IPS-20b (cell line): ENCODE measurements around the gene MAGOH.

Experiments used
- H3K27ac ChIP-seq: one replicate; pipeline ENCODE4 v1.5.1; 2013; ENCODE audit warnings: low read length
- H3K27me3 ChIP-seq: 2 replicates; pipeline ENCODE4 v1.6.1; 2013; ENCODE audit warnings: mild to moderate bottlenecking, low read length, inconsistent platforms; ENCODE audit not compliant: insufficient read depth
- H3K36me3 ChIP-seq: 2 replicates; pipeline ENCODE4 v1.6.1; 2013; ENCODE audit warnings: low read depth, mild to moderate bottlenecking, inconsistent platforms, low read length, moderate library complexity; ENCODE audit not compliant: insufficient read depth
- H3K4me1 ChIP-seq: 2 replicates; pipeline ENCODE4 v1.6.1; 2013; ENCODE audit warnings: mild to moderate bottlenecking, control low read depth, inconsistent platforms, low read length, moderate library complexity; ENCODE audit not compliant: insufficient read depth
- H3K4me3 ChIP-seq: 2 replicates; pipeline ENCODE4 v1.5.1; 2013; ENCODE audit warnings: mild to moderate bottlenecking, low read length, inconsistent platforms
- H3K9ac ChIP-seq: 2 replicates; pipeline ENCODE4 v1.6.1; 2013; ENCODE audit warnings: low read depth, mild to moderate bottlenecking, inconsistent platforms, low read length, moderate library complexity
- H3K9me3 ChIP-seq: 2 replicates; pipeline ENCODE4 v1.6.1; 2013; ENCODE audit warnings: mild to moderate bottlenecking, low read depth, low read length, inconsistent platforms; ENCODE audit not compliant: insufficient read depth

Gene MAGOH

DNA sequence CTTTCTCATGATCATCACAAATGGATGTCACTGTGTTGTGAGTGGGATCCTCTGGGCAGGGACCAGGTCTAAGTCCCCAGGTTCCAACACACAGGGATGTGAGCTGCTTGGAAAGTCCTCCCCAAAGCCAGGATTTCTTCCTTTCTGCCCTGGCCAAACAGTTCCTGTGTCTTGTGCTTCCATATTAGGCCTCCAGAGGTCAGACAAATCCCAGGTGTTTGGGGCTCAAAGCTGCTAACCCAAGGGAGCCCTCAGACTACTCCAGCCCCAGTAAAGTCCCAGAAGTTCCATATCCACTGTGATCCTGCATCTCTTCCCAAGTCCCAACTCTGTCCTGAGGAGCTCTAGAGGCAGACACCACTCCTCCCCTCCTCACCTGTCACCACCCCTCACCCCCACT is 27.7 kb upstream of the MAGOH start:
- Histone ChIP-seq H3K36me3 (peaks cover 91% of the 10 kb centered on the region), H3K9ac (no peak overlapping the region)

DNA sequence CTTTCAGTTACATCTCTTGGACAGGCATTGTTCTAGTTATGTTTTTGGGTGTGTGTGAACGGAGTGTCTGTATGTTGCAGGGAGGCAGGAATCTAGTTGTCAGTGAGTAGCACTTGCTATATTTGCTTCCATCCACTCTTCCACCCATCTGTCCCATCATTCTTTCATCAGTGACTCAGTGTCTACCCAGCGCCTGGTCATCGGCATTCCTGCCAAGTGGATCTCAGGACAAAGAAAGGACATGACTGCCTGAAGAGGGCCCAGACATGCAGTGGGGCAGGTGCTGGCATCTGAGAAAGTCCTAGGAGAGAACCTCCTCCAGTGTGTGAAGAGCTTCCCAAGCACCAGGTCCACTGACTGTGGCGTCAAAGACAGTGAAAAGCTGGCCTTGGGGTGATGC is 27.3 kb upstream of the MAGOH start:
- Histone ChIP-seq H3K27ac (no peak overlapping the region), H3K9ac (no peak overlapping the region), H3K27me3 (no peaks in the 10 kb centered on the region), H3K4me3 (no peak overlapping the region), H3K36me3 (peaks cover 91% of the 10 kb centered on the region), H3K4me1 (no peaks in the 10 kb centered on the region), H3K9me3 (no peaks in the 10 kb centered on the region)

More for the DNA sequence above, 27.7 kb upstream of the MAGOH start:
- Histone ChIP-seq H3K4me1 (no peaks in the 10 kb centered on the region), H3K9me3 (no peaks in the 10 kb centered on the region), H3K4me3 (no peak overlapping the region), H3K27ac (no peak overlapping the region), H3K27me3 (no peaks in the 10 kb centered on the region)

DNA sequence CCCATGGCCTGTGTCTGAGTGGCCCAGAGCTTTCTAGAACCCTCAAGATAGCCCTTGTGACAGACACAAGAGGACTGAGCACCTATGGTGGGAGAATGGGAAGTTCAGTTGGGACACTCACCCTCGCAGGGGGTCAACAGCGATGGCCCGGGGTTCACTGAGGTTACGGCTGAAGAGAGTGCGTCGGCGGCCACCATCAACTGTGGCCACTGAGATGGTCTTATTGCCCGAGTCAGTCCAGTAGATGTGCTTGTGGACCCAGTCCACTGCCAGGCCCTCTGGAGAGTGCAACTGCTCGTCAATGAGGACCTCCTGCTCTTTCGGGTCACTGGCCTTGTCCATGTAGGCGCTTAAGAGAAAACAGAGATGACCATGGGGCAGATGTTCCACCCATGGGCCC is 25.7 kb upstream of the MAGOH start:
- Histone ChIP-seq H3K27me3 (no peaks in the 10 kb centered on the region), H3K9me3 (no peaks in the 10 kb centered on the region), H3K4me1 (no peaks in the 10 kb centered on the region), H3K4me3 (no peak overlapping the region), H3K27ac (no peak overlapping the region), H3K36me3 (peaks cover 93% of the 10 kb centered on the region), H3K9ac (no peak overlapping the region)

DNA sequence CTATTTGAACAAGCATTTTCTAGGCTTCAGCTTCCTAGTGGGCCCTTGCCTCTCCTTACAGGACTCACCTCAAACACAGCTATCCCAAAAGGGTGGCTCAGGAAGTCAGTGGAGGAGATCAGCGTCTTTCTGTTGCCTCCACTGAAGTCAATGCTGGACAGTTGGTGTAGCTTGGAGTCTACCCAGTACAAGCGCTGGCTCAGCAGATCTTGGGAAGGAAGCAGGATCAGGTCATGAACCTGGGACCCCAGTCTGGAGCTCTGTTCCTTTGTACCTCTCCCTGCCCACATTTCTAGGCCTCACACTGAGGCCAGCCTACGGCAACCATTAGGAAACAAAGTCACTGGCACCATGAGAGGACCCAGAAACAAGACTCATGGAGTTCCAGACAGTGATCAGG is 23.7 kb upstream of the MAGOH start:
- no peak overlapping the region for H3K27ac ChIP-seq
- no peak overlapping the region for H3K9ac ChIP-seq
- H3K4me3 ChIP-seq = no peak overlapping the region
- H3K27me3 ChIP-seq = no peaks in the 10 kb centered on the region
- H3K36me3 ChIP-seq = peaks cover 100% of the 10 kb centered on the region
- H3K4me1 ChIP-seq = no peaks in the 10 kb centered on the region
- no peaks in the 10 kb centered on the region for H3K9me3 ChIP-seq

DNA sequence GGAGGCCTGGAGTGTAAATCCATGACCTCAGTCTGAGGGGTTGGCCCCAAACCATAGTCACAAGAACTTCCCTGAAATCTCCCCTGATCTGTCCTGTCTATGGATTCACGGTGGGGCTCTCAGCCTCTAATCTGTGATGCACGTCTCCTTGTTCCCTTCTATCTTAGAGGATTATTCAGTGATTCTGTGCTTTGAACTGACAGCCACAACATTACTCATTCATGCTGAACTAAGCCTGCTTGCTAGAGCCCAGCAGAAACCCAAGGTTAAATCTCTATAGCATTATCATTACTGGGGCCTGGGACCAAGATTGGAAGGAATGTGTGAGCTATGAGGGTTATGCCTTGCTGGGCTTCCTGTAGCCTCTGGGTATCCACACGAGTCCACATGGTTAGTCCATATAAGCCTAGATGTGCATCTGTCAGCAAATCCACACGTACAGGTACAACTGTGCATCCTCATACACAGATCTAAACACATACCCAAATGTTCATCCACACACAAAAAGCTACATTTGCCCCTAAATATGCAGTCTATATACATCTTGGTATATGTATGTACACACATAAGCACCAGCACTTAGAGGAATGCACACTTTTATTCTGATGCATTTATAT is 22.4 kb upstream of the MAGOH start:
- Histone ChIP-seq H3K27me3 (no peaks in the 10 kb centered on the region), H3K27ac (no peak overlapping the region), H3K36me3 (peaks cover 100% of the 10 kb centered on the region), H3K9me3 (no peaks in the 10 kb centered on the region), H3K4me1 (no peaks in the 10 kb centered on the region), H3K4me3 (no peak overlapping the region), H3K9ac (no peak overlapping the region)

DNA sequence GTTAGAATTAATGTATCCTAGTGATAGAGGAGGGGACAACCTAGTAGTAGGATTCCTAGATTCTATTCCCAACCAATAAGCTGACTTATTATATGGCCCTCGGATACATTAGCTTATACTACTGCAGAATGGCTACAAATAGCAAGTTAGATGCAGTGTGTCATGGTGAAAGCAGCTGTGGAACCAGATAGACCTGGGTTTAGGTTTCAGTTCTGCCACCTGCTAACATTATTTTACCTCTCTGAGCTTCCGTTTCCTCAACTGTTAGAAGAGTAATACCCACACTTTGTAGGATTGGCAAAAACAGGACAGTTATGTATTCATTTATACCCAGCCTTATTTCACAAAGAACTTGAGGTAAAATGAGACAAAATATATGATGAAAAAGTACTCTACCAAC is 21.6 kb upstream of the MAGOH start:
- Histone ChIP-seq H3K36me3 (peaks cover 100% of the 10 kb centered on the region), H3K4me3 (no peak overlapping the region), H3K27ac (no peak overlapping the region), H3K9ac (no peak overlapping the region), H3K9me3 (no peaks in the 10 kb centered on the region), H3K27me3 (no peaks in the 10 kb centered on the region), H3K4me1 (no peaks in the 10 kb centered on the region)

DNA sequence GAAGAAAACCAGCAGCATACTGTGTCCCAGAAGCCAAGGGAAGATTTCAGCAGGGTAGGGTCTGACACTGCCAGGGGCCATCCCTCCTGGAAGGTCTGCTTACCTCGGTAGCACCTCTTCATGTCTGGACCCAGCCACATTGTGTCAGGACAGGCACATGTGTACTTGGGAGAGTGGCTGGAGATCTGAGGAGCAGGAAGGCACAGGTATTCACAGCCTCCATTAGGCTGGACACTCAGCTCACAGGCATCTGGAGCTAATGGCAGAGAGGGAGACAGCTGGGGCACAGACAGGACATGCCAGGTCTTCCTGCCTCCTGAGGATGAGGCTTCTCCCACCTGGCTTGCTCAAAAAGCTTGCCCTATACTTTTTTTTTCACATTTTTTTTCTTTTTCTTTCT is 19.9 kb upstream of the MAGOH start:
- H3K4me1 ChIP-seq = no peaks in the 10 kb centered on the region
- H3K27ac ChIP-seq = no peak overlapping the region
- H3K4me3 ChIP-seq = no peak overlapping the region
- no peaks in the 10 kb centered on the region for H3K9me3 ChIP-seq
- no peak overlapping the region for H3K9ac ChIP-seq
- H3K36me3 ChIP-seq = peaks cover 100% of the 10 kb centered on the region
- H3K27me3 ChIP-seq = no peaks in the 10 kb centered on the region

DNA sequence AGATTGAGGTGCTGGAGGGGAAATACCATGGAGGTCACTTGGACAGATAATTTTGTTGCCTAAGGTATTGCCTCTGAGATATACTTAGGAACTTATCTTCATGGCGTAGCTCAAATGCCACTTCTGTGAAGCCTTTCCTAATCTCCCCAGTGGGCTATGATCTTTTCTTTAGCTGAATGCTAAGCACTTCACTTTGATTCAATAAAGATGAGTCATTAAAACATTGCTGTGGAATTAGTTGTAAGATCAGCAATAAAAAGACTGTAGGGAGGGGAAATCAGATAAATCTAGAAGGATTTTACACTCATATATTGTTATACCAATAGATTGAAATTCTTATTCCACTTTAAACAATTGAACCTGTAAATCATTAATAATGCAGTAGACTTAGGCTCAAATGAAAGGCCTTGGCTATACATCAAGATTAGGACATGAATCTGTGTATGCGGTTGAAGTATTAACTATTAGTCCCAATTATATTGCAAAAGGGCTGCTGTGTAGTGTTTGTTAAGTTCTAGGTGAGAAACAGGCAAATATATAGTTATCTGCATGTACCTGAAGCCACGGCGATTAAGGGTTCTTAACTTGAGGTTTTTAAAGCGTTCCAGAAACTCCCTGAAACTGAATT is 19.2 kb upstream of the MAGOH start:
- Histone ChIP-seq H3K9me3 (no peaks in the 10 kb centered on the region), H3K27me3 (no peaks in the 10 kb centered on the region), H3K27ac (no peak overlapping the region), H3K9ac (no peak overlapping the region), H3K36me3 (peaks cover 98% of the 10 kb centered on the region), H3K4me3 (no peak overlapping the region), H3K4me1 (no peaks in the 10 kb centered on the region)

DNA sequence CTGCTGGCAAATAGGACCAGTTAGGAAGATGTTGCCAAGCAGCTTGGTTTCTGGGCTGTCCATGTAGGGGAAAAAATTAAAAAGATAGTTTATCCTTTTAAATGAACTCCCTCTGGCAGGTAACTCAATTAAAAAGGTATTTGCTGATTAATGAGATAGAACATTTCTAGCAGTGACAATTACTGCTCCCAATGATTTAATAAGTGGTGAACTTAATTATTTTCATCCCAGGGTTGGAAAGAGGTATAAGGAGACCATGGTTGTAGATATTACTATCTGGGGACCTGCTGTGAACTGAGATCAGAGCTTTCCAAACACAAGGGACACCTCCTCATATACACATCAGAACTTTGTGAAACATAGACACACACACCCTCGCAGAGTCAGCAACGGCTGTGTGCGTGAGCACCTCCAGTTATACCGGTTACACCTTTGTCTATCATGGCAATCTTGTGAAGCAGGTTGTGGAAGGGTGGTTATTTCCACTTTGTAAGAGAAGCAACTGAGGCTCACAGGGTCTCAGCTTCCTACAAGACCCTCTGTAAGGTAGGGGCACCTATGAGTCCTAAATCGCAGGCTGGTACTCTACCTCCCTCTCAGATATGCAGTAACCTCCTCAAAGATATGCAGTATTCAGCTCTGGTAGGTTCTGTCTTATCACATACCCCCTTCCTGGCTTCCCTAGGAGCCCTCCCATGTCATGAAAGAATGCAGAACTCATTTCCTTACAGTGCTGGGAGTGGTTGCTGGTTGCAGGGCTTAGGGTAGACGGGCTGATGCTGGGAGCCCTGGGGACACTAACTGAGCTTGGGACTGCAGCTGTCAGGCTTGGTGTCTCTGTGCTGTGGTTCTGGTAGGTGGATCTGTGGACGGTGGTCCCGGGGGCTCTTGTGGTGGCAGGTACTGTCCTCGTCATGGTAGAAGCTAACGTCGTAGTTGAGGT is 18.5 kb upstream of the MAGOH start:
- H3K36me3 ChIP-seq = peaks cover 97% of the 10 kb centered on the region
- H3K27ac ChIP-seq = no peak overlapping the region
- H3K9me3 ChIP-seq = no peaks in the 10 kb centered on the region
- no peaks in the 10 kb centered on the region for H3K4me1 ChIP-seq
- H3K4me3 ChIP-seq = no peak overlapping the region
- H3K9ac ChIP-seq = no peak overlapping the region
- H3K27me3 ChIP-seq = no peaks in the 10 kb centered on the region

DNA sequence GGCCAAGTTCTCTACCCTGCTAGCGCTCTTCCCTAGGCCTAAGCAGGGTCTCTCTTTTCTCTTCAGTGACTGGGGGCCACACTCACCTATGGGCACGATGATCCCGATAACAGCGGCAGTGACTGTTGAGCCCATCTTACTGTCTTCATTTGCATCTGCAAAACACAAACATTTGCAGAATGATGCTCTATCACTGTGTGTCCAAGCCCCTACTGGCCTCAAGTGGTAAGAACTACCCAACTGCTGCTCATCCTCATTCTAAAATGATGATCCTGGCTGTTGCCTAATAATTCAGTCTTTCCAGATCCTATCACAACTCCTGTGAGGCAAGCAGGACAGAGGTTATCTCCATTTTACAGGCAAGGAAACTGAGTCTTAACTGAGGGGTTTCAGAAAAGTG is 16.7 kb upstream of the MAGOH start:
- no peak overlapping the region for H3K4me3 ChIP-seq
- H3K9ac ChIP-seq = no peak overlapping the region
- no peak overlapping the region for H3K27ac ChIP-seq
- no peaks in the 10 kb centered on the region for H3K27me3 ChIP-seq
- peaks cover 96% of the 10 kb centered on the region for H3K36me3 ChIP-seq
- H3K9me3 ChIP-seq = no peaks in the 10 kb centered on the region
- H3K4me1 ChIP-seq = no peaks in the 10 kb centered on the region

DNA sequence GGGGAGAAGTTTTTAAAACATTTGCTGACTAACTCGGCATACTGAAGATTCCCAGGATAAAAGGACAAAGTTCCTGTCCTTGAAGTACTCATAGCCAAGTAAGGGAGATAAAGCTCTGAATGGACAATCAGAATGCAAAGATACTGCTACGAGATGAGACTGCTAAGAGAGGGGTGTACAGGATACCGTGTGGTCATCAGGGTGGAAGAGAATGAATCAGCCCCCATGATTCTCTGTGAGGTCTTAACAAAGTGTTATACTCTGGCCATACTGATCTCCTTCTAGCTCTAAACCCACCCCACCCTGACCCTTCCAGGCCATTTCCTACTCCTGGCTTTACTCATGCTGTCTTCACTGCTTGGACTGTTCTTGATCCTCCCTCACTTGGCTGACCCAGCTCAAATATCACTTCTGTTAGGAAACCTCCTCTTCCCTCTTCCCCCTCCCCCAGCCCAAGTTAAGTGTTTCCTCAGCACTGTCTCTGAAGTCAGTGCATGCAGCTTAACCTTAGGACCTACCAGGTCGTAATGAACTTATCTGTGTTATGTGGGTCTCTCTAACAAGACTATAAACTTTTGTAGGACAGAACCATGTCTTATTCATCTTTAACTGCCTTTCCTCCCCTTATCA is 15.8 kb upstream of the MAGOH start:
- Histone ChIP-seq H3K9me3 (no peaks in the 10 kb centered on the region), H3K9ac (no peak overlapping the region)

More for the DNA sequence above, 15.8 kb upstream of the MAGOH start:
- Histone ChIP-seq H3K27ac (no peak overlapping the region), H3K27me3 (no peaks in the 10 kb centered on the region), H3K4me3 (no peak overlapping the region), H3K36me3 (peaks cover 96% of the 10 kb centered on the region), H3K4me1 (no peaks in the 10 kb centered on the region)
